GM18498 (cell line): ENCODE results near the gene UBN1.

ENCODE experiments used
- ATAC-seq: cut with Tn5 transposase; IDR thresholded peaks from one replicate; pipeline ENCODE4 v1.9.1; 2021; ENCODE audit warnings: mild to moderate bottlenecking, moderate library complexity; ENCODE audit not compliant: unreplicated experiment

UBN1 gene

GRCh38 chr16:4846901-4847773 is at the start of gene UBN1, which contains the start of gene GLYR1:
Gene UBN1 (plus strand): TSS chr16:4847481. CDS start chr16:4852918, 5,437 bp downstream.
Gene GLYR1 (minus strand): TSS chr16:4847288. CDS start chr16:4847265, 23 bp downstream.
- ATAC-seq = peak; percentile 87

GRCh38 chr16:4797805-4798252 is 49.5 kb upstream of the UBN1 start:
- no peak for ATAC-seq

GRCh38 chr16:4798456-4798855 is 48.8 kb upstream of the UBN1 start:
- ATAC-seq = no peak

- ATAC-seq = no peak
Observed at GRCh38 chr16:4799171-4799855, 48.0 kb upstream of the UBN1 start.

GRCh38 chr16:4800290-4801041 is 46.8 kb upstream of the UBN1 start:
- ATAC-seq = no peak

GRCh38 chr16:4801051-4801961 is 46.0 kb upstream of the UBN1 start:
- ATAC-seq = no peak

GRCh38 chr16:4801962-4802658 is 45.2 kb upstream of the UBN1 start, which contains the start of gene ROGDI:
Gene ROGDI (minus strand): TSS chr16:4802633. CDS start chr16:4802571, 62 bp downstream.
- peak; percentile 64 for ATAC-seq

- peak; percentile 94 for ATAC-seq
Observed at GRCh38 chr16:4802659-4803287, 44.5 kb upstream of the UBN1 start.

- ATAC-seq = no peak
Observed at GRCh38 chr16:4803401-4803844, 43.9 kb upstream of the UBN1 start.

GRCh38 chr16:4803898-4804762 is 43.2 kb upstream of the UBN1 start:
- ATAC-seq = no peak

GRCh38 chr16:4805231-4805630 is 42.0 kb upstream of the UBN1 start:
- no peak for ATAC-seq

- no peak for ATAC-seq
Observed at GRCh38 chr16:4806280-4806679, 41.0 kb upstream of the UBN1 start.

- ATAC-seq = no peak
Observed at GRCh38 chr16:4811242-4811641, 36.0 kb upstream of the UBN1 start.

- no peak for ATAC-seq
Observed at GRCh38 chr16:4811773-4812172, 35.5 kb upstream of the UBN1 start.

GRCh38 chr16:4813251-4814003 is 33.9 kb upstream of the UBN1 start:
- ATAC-seq = no peak

- no peak for ATAC-seq
Observed at GRCh38 chr16:4814046-4814445, 33.2 kb upstream of the UBN1 start.

- no peak for ATAC-seq
Observed at GRCh38 chr16:4814542-4815173, 32.6 kb upstream of the UBN1 start.
